Neural cell (in vitro differentiated cells): Measurements from ENCODE around the gene PWWP2B. TPM values are rescaled to one million over a fixed set of nuclear protein-coding genes. Genes with fewer than 3 reads are reported as not detected.

Source experiments
- H2AFZ ChIP-seq: fragments of 200-600, 300-800 bp; sonication (generic), shearing (Covaris generic); 2 replicates; pipeline ENCODE4 v1.6.0; 2014; ENCODE audit warnings: low read depth, mild to moderate bottlenecking, antibody characterized with exemption, low read length, moderate library complexity
- H3F3A ChIP-seq: fragments of 200-600 bp; shearing (Covaris generic); 2 replicates; pipeline ENCODE4 v1.6.1; 2016; ENCODE audit warnings: mild to moderate bottlenecking, moderate library complexity, mixed read lengths, antibody characterized with exemption, low read length; ENCODE audit not compliant: insufficient read depth, poor library complexity, severe bottlenecking
- H3K27ac ChIP-seq: fragments of 200-600, 300-800 bp; sonication (generic), shearing (Covaris generic); 2 replicates; pipeline ENCODE4 v1.5.1; 2014; ENCODE audit warnings: mild to moderate bottlenecking, low read length, moderate library complexity
- H3K27me3 ChIP-seq: fragments of 300-800, 200-600 bp; sonication (generic), shearing (Covaris generic); 2 replicates; pipeline ENCODE4 v1.6.0; 2014; ENCODE audit warnings: mild to moderate bottlenecking, low read depth, low read length, moderate library complexity; ENCODE audit not compliant: insufficient read depth
- H3K36me3 ChIP-seq: fragments of 300-800, 200-600 bp; sonication (generic), shearing (Covaris generic); 2 replicates; pipeline ENCODE4 v1.5.1; 2014; ENCODE audit warnings: mild to moderate bottlenecking, antibody characterized with exemption, low read length, moderate library complexity; ENCODE audit not compliant: insufficient read depth
- H3K4me2 ChIP-seq: fragments of 300-800, 200-600 bp; sonication (generic), shearing (Covaris generic); 2 replicates; pipeline ENCODE4 v1.6.0; 2014; ENCODE audit warnings: mild to moderate bottlenecking, low read length
- H3K4me3 ChIP-seq: fragments of 300-800, 200-600 bp; sonication (generic), shearing (Covaris generic); 2 replicates; pipeline ENCODE4 v1.5.1; 2014; ENCODE audit warnings: mild to moderate bottlenecking, low read length, moderate library complexity
- H3K79me2 ChIP-seq: fragments of 200-600 bp; shearing (Covaris generic); replicated peaks from 2 replicates; pipeline ENCODE4 v1.6.0; 2014; ENCODE audit warnings: mild to moderate bottlenecking, low read length, moderate library complexity; ENCODE audit not compliant: insufficient read depth
- H3K9ac ChIP-seq: fragments of 300-800, 200-600 bp; sonication (generic), shearing (Covaris generic); 2 replicates; pipeline ENCODE4 v1.6.1; 2016; ENCODE audit warnings: mild to moderate bottlenecking, low read length, mixed read lengths
- H3K9me2 ChIP-seq: fragments of 200-600 bp; shearing (Covaris generic); 2 replicates; pipeline ENCODE4 v1.6.1; 2016; ENCODE audit warnings: mild to moderate bottlenecking, low read length, mixed read lengths; ENCODE audit not compliant: insufficient read depth
- H3K9me3 ChIP-seq: fragments of 200-600, 300-800 bp; sonication (generic), shearing (Covaris generic); 2 replicates; pipeline ENCODE4 v1.6.1; 2016; ENCODE audit warnings: mild to moderate bottlenecking, mixed run types, low read length, moderate library complexity, mixed read lengths
- H4K20me1 ChIP-seq: fragments of 200-600 bp; shearing (Covaris generic); 2 replicates; pipeline ENCODE4 v1.6.1; 2016; ENCODE audit warnings: mild to moderate bottlenecking, mixed run types; ENCODE audit not compliant: insufficient read depth
- EP300 ChIP-seq: fragments of 450-650 bp; conservative IDR thresholded peaks from 2 replicates; pipeline ENCODE4 v1.6.1; 2014; ENCODE audit warnings: antibody characterized with exemption, mild to moderate bottlenecking, moderate library complexity; ENCODE audit not compliant: poor library complexity, severe bottlenecking
- EZH2 ChIP-seq: fragments of 200-600, 300-800 bp; shearing (Covaris generic), sonication (generic); IDR thresholded peaks from 2 replicates; pipeline ENCODE4 v1.6.1; 2014; ENCODE audit warnings: antibody characterized with exemption, low read length, borderline replicate concordance, mild to moderate bottlenecking; ENCODE audit not compliant: insufficient read depth, poor library complexity, severe bottlenecking
- MXI1 ChIP-seq: fragments of 450-650 bp; conservative IDR thresholded peaks from 2 replicates; pipeline ENCODE4 v1.6.1; 2014; ENCODE audit warnings: antibody characterized with exemption, mild to moderate bottlenecking; ENCODE audit not compliant: poor library complexity, severe bottlenecking
- POLR2AphosphoS5 ChIP-seq: IDR thresholded peaks from 2 replicates; pipeline ENCODE4 v1.6.1; 2012
- RAD21 ChIP-seq: fragments of 450-650 bp; conservative IDR thresholded peaks from 2 replicates; pipeline ENCODE4 v1.6.1; 2014; ENCODE audit warnings: antibody characterized with exemption, mild to moderate bottlenecking, moderate library complexity
- SMC3 ChIP-seq: fragments of 450-650 bp; conservative IDR thresholded peaks from 2 replicates; pipeline ENCODE4 v1.6.1; 2014; ENCODE audit warnings: antibody characterized with exemption, mild to moderate bottlenecking, moderate library complexity; ENCODE audit not compliant: poor library complexity
- TAF1 ChIP-seq: IDR thresholded peaks from 2 replicates; pipeline ENCODE4 v1.6.1; 2012; ENCODE audit warnings: low read depth
- polyA plus RNA-seq: library from polyadenylated mRNA; depleted of rRNA; stranded (reverse); fragments of >200 nt; gene quantifications from 2 replicates; pipeline ENCODE4 v1.2.3, GENCODE V29; 2014
- TF ChIP-seq, protein P1 (sequence below): fragments of 450-650 bp; IDR thresholded peaks from 2 replicates; pipeline ENCODE4 v1.5.1; 2014; ENCODE audit warnings: antibody characterized with exemption, mild to moderate bottlenecking, moderate library complexity; ENCODE audit not compliant: poor library complexity, severe bottlenecking
- TF ChIP-seq, protein P2 (sequence below): IDR thresholded peaks from 2 replicates; pipeline ENCODE4 v1.6.1; 2012; ENCODE audit warnings: borderline replicate concordance

Gene PWWP2B
- polyA plus RNA-seq, 1 donor from 2014 or later: 13.0 TPM

DNA sequence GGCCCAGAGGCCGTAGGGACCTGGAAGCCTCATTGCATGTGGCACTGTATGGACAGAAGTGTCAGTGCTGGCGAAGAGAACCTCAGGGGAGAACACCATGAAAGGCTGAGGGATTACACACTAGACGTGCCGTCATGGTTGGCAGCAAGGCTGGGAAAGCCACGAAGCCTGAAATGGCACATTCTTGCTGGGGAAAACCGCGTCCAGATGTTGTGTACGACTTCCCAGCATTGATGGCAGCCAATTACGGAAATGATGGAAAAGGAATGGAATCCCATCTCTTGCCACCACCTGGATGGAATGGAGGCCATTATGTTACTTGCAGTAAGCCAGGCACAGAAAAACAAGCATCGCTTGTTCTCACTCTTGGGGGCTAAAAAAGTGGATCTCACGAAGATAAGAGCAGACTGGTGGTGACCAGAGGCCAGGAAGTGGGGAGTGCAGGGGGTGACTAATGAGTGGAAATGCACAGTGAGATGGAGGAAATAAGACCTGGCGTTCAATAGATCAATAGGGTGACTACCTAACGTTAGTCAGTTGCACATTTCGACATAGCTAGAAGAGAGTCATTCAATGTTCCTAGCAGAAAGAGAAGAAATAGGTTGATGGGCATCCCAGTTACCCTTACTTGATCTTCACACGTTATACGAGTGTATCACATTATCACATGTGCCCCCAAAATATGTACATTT is 14.6 kb upstream of the PWWP2B start:
- Histone ChIP-seq H2AFZ (no peak overlapping the region), H3F3A (no peaks in the 10 kb centered on the region), H3K79me2 (no peaks in the 10 kb centered on the region), H3K4me3 (no peak overlapping the region), H3K9ac (no peak overlapping the region), H4K20me1 (no peaks in the 10 kb centered on the region), H3K4me2 (no peak overlapping the region), H3K9me2 (no peaks in the 10 kb centered on the region), H3K27ac (no peak overlapping the region), H3K27me3 (no peaks in the 10 kb centered on the region), H3K36me3 (no peaks in the 10 kb centered on the region), H3K9me3 (no peaks in the 10 kb centered on the region)
- TF ChIP-seq MXI1: no peak
- TF ChIP-seq EP300: no peak
- no peak for TF ChIP-seq TAF1
- no peak for TF ChIP-seq SMC3
- no peak for TF ChIP-seq POLR2AphosphoS5
- no peak for TF ChIP-seq EZH2
- no peak for TF ChIP-seq RAD21
- TF ChIP-seq, protein P1, sequence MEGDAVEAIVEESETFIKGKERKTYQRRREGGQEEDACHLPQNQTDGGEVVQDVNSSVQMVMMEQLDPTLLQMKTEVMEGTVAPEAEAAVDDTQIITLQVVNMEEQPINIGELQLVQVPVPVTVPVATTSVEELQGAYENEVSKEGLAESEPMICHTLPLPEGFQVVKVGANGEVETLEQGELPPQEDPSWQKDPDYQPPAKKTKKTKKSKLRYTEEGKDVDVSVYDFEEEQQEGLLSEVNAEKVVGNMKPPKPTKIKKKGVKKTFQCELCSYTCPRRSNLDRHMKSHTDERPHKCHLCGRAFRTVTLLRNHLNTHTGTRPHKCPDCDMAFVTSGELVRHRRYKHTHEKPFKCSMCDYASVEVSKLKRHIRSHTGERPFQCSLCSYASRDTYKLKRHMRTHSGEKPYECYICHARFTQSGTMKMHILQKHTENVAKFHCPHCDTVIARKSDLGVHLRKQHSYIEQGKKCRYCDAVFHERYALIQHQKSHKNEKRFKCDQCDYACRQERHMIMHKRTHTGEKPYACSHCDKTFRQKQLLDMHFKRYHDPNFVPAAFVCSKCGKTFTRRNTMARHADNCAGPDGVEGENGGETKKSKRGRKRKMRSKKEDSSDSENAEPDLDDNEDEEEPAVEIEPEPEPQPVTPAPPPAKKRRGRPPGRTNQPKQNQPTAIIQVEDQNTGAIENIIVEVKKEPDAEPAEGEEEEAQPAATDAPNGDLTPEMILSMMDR: no peak
- TF ChIP-seq, protein P2, sequence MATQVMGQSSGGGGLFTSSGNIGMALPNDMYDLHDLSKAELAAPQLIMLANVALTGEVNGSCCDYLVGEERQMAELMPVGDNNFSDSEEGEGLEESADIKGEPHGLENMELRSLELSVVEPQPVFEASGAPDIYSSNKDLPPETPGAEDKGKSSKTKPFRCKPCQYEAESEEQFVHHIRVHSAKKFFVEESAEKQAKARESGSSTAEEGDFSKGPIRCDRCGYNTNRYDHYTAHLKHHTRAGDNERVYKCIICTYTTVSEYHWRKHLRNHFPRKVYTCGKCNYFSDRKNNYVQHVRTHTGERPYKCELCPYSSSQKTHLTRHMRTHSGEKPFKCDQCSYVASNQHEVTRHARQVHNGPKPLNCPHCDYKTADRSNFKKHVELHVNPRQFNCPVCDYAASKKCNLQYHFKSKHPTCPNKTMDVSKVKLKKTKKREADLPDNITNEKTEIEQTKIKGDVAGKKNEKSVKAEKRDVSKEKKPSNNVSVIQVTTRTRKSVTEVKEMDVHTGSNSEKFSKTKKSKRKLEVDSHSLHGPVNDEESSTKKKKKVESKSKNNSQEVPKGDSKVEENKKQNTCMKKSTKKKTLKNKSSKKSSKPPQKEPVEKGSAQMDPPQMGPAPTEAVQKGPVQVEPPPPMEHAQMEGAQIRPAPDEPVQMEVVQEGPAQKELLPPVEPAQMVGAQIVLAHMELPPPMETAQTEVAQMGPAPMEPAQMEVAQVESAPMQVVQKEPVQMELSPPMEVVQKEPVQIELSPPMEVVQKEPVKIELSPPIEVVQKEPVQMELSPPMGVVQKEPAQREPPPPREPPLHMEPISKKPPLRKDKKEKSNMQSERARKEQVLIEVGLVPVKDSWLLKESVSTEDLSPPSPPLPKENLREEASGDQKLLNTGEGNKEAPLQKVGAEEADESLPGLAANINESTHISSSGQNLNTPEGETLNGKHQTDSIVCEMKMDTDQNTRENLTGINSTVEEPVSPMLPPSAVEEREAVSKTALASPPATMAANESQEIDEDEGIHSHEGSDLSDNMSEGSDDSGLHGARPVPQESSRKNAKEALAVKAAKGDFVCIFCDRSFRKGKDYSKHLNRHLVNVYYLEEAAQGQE: no peak

DNA sequence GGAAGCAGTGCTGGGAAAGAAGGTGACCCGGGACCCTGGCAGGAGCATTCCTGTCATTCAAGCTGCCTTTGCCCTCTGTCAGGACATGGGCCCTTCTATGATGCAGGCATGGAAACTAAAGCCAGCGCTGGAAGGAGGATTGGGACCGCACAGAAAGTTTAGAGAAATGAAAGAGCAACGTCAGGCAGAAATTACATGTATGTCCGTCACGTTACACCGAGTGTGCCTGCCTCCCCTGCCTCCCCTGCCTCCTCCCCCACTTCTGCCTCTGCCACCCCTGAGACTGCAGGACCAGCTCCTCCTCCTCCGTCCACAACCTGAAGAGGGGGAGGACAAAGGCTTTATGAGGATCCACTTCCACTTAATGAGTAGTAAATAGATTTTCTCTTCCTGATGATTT is 13.9 kb upstream of the PWWP2B start:
- Histone ChIP-seq H4K20me1 (no peaks in the 10 kb centered on the region), H3F3A (no peaks in the 10 kb centered on the region), H2AFZ (no peak overlapping the region), H3K9ac (no peak overlapping the region), H3K36me3 (no peaks in the 10 kb centered on the region), H3K27me3 (no peaks in the 10 kb centered on the region), H3K4me2 (no peak overlapping the region), H3K9me2 (no peaks in the 10 kb centered on the region), H3K79me2 (no peaks in the 10 kb centered on the region), H3K4me3 (no peak overlapping the region), H3K9me3 (no peaks in the 10 kb centered on the region), H3K27ac (no peak overlapping the region)
- no peak for TF ChIP-seq EZH2
- TF ChIP-seq MXI1: no peak
- no peak for TF ChIP-seq EP300
- no peak for TF ChIP-seq POLR2AphosphoS5
- no peak for TF ChIP-seq RAD21
